Activated gamma-delta T cell treated with anti-CD3 and anti-CD28 coated beads, Interleukin-2, amount 50 U/mL, for 16 hours (primary cell): ENCODE data around the gene MID1.

Experiments
- DNase-seq: peaks from one replicate; pipeline ENCODE4 v3.0.0-alpha.2; 2020; ENCODE audit warnings: low read depth

Gene MID1

GRCh38 chrX:10529344-10529743 is 91.0 kb downstream of the MID1 start:
- no peak for DNase-seq

GRCh38 chrX:10526451-10526850 is 93.9 kb downstream of the MID1 start:
- no peak for DNase-seq

GRCh38 chrX:10525381-10526120 is 94.8 kb downstream of the MID1 start:
- no peak for DNase-seq

- DNase-seq: no peak
Measured at GRCh38 chrX:10524578-10524977, 95.8 kb downstream of the MID1 start.

GRCh38 chrX:10519761-10520160 is 100.6 kb downstream of the MID1 start:
- DNase-seq: no peak

- DNase-seq: no peak
Measured at GRCh38 chrX:10519278-10519677, 101.1 kb downstream of the MID1 start.

GRCh38 chrX:10518073-10518472 is 102.3 kb downstream of the MID1 start:
- no peak for DNase-seq

- DNase-seq: no peak
Measured at GRCh38 chrX:10516781-10517322, 103.5 kb downstream of the MID1 start.

- no peak for DNase-seq
Measured at GRCh38 chrX:10514891-10515290, 105.5 kb downstream of the MID1 start.

- DNase-seq: no peak
Measured at GRCh38 chrX:10513974-10514373, 106.4 kb downstream of the MID1 start.

- DNase-seq: no peak
Measured at GRCh38 chrX:10512741-10513140, 107.6 kb downstream of the MID1 start.

- DNase-seq: no peak
Measured at GRCh38 chrX:10512258-10512657, 108.1 kb downstream of the MID1 start.

- no peak for DNase-seq
Measured at GRCh38 chrX:10509397-10509796, 111.0 kb downstream of the MID1 start.

- DNase-seq: no peak
Measured at GRCh38 chrX:10508891-10509290, 111.5 kb downstream of the MID1 start.

GRCh38 chrX:10507876-10508275 is 112.5 kb downstream of the MID1 start:
- no peak for DNase-seq

- no peak for DNase-seq
Measured at GRCh38 chrX:10507181-10507580, 113.2 kb downstream of the MID1 start.

GRCh38 chrX:10506781-10507180 is 113.6 kb downstream of the MID1 start:
- DNase-seq: no peak

- DNase-seq: no peak
Measured at GRCh38 chrX:10505726-10506125, 114.7 kb downstream of the MID1 start.

- no peak for DNase-seq
Measured at GRCh38 chrX:10502961-10503360, 117.4 kb downstream of the MID1 start.

- no peak for DNase-seq
Measured at GRCh38 chrX:10501611-10502010, 118.8 kb downstream of the MID1 start.

- no peak for DNase-seq
Measured at GRCh38 chrX:10496345-10496965, 123.9 kb downstream of the MID1 start.

- DNase-seq: no peak
Measured at GRCh38 chrX:10495677-10496076, 124.7 kb downstream of the MID1 start.

- DNase-seq: no peak
Measured at GRCh38 chrX:10492250-10492649, 128.1 kb downstream of the MID1 start.

GRCh38 chrX:10486373-10486772 is 134.0 kb downstream of the MID1 start:
- DNase-seq: no peak
